Naive thymus-derived CD4-positive, alpha-beta T cell (primary cell): ENCODE data around the gene DISP3. TPM values are rescaled to one million over a fixed set of nuclear protein-coding genes. Genes with fewer than 3 reads are reported as not detected.

Source experiments
- ATAC-seq: fragments of 150-1000 bp; cut with Tn5 transposase; 2 replicates; pipeline ENCODE4 v1.10.0; 2021; ENCODE audit warnings: mild to moderate bottlenecking, moderate library complexity
- CTCF ChIA-PET: fragments of 350-600 bp; sonication (Branson Sonifier 250); formaldehyde crosslinking; loops from one replicate; lab custom pipeline; 2021; ENCODE audit warnings: antibody characterized with exemption; lab: Charles Lee
- POLR2A ChIA-PET: fragments of 350-600 bp; sonication (Branson Sonifier 250); formaldehyde crosslinking; loops from one replicate; lab custom pipeline; 2021; ENCODE audit warnings: antibody characterized with exemption, inconsistent platforms; lab: Charles Lee
- DNase-seq, 9 donors: peaks; one replicate each; pipeline versions ENCODE4 v3.0.0 to v3.0.0-alpha.2; 2020 to 2022; ENCODE audit warnings: mixed read lengths in 1 of 9
- H3K27ac ChIP-seq: one replicate; pipeline ENCODE4 v1.7.0; 2013; ENCODE audit warnings: mild to moderate bottlenecking, low read depth, low read length, moderate library complexity
- H3K27me3 ChIP-seq, 2 donors: one replicate each; pipeline ENCODE4 v1.7.0; 2013; ENCODE audit warnings: low read length in 2 of 2, mild to moderate bottlenecking in 2 of 2, moderate library complexity in 2 of 2; ENCODE audit not compliant: control insufficient read depth in 2 of 2, insufficient read depth in 2 of 2
- H3K36me3 ChIP-seq, 3 experiments: 1 replicate in 2 of 3; 2 replicates in 1 of 3; pipeline ENCODE4 v1.7.0; 2013; ENCODE audit warnings: low read length in 3 of 3, mild to moderate bottlenecking in 3 of 3, moderate library complexity in 1 of 3; ENCODE audit not compliant: insufficient read depth in 3 of 3, control insufficient read depth in 2 of 3
- H3K4me1 ChIP-seq, 2 donors: one replicate each; pipeline ENCODE4 v1.7.0; 2013; ENCODE audit warnings: low read length in 2 of 2, mild to moderate bottlenecking in 2 of 2, moderate library complexity in 1 of 2; ENCODE audit not compliant: control insufficient read depth in 2 of 2, insufficient read depth in 2 of 2
- H3K4me3 ChIP-seq: 2 replicates; pipeline ENCODE4 v1.7.0; 2013; ENCODE audit warnings: mild to moderate bottlenecking, low read length
- H3K9me3 ChIP-seq, 3 experiments: 1 replicate in 2 of 3; 2 replicates in 1 of 3; pipeline ENCODE4 v1.7.0; 2013; ENCODE audit warnings: low read length in 3 of 3; ENCODE audit not compliant: control insufficient read depth in 2 of 3
- H3K27ac Mint-ChIP-seq, 9 donors: one replicate each; pipeline ENCODE4 v1.8.0; 2020 to 2022; ENCODE audit warnings: mixed read lengths in 9 of 9, mild to moderate bottlenecking in 8 of 9, moderate library complexity in 5 of 9, inconsistent platforms in 2 of 9
- H3K27me3 Mint-ChIP-seq, 5 donors: one replicate each; pipeline ENCODE4 v1.8.0; 2021 to 2022; ENCODE audit warnings: mixed read lengths in 5 of 5, mild to moderate bottlenecking in 1 of 5
- H3K36me3 Mint-ChIP-seq, 5 donors: one replicate each; pipeline ENCODE4 v1.8.0; 2020 to 2022; ENCODE audit warnings: mixed read lengths in 5 of 5, mild to moderate bottlenecking in 3 of 5, inconsistent platforms in 1 of 5
- H3K4me1 Mint-ChIP-seq, 7 donors: one replicate each; pipeline ENCODE4 v1.8.0; 2020 to 2022; ENCODE audit warnings: mixed read lengths in 7 of 7, mild to moderate bottlenecking in 3 of 7, inconsistent platforms in 1 of 7
- H3K4me3 Mint-ChIP-seq, 10 donors: one replicate each; pipeline ENCODE4 v1.8.0; 2020 to 2022; ENCODE audit warnings: mild to moderate bottlenecking in 10 of 10, mixed read lengths in 10 of 10, moderate library complexity in 6 of 10, inconsistent platforms in 2 of 10
- H3K9me3 Mint-ChIP-seq, 11 donors: one replicate each; pipeline ENCODE4 v1.8.0; 2020 to 2022; ENCODE audit warnings: mixed read lengths in 11 of 11, mild to moderate bottlenecking in 4 of 11, inconsistent platforms in 1 of 11, moderate library complexity in 1 of 11
- intact Hi-C, 2 donors: fragments of 100-400 bp; cut with micrococcal nuclease; formaldehyde crosslinking; loops; one replicate each; pipeline ENCODE4 v1.15.1; 2023
- polyA plus RNA-seq, 2 donors: library from polyadenylated mRNA; unstranded; fragments of 300-500 nt; fragmentation: Illumina TruSeq; gene quantifications; one replicate each; pipeline ENCODE4 v1.2.3, GENCODE V29; 2021
- total RNA-seq, 6 experiments: library from RNA in 5 of 6; stranded (reverse) in 5 of 6; gene quantifications; 1 replicate in 5 of 6; 2 replicates in 1 of 6; pipeline ENCODE4 v1.2.3 and lab custom pipeline; 2021 to 2026

The DISP3 gene
- total and polyA plus RNA-seq, 7 experiments from 2014 or later, result 0.14 to 0.95 (median 0.46) TPM

DNA sequence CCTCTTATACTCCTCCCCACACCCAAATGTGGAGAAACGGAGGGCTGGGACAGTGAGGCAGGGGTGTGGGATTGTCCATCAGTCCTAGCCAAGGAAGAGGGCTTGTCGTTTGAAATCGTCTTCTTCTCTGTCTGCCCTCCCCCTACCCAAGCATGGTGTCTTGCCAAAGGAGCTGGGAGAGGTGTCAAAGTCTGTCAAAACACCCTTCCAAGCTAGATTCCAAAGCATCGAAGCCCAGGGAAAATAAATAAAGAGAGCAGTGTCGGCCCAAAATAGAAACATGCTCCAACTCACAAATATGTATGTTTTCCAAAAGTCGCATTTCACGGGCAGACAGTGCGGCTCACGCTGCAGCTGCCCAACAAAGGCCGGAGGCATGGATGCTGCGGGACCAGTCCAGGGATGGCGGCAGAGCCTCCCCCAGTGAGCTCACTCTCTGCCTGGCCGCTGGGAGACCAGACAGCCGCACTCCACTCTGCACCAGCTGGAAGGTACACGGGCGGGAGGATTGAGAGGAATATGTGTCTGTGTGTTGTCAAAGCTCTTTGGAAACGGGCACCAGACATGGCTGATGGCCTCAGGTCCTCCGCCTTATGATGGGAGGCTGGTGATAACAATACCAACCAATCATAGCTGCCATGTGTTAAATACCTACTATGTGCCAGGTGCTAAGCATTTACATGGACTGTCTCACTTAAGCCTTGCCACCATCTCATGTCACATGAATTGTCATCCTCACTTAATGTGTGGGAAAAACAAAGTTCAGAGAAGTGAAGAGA is 3.9 kb downstream of the DISP3 start:
- H3K4me3 Mint-ChIP-seq, result no peak overlapping the region
- H3K36me3 Mint-ChIP-seq, result peaks cover 0 to 5% (median 0%) of the 10 kb centered on the region in 5 donors
- ChIA-PET POLR2A (no interaction called here), CTCF (no interaction called here)
- Histone ChIP-seq H3K27ac (no peak overlapping the region), H3K4me3 (no peak overlapping the region), H3K27me3 (peaks cover 0 to 4% of the 10 kb centered on the region in 2 donors), H3K9me3 (no peaks in the 10 kb centered on the region), H3K36me3 (no peaks in the 10 kb centered on the region), H3K4me1 (peaks cover 0 to 4% of the 10 kb centered on the region in 2 donors)
- H3K27me3 Mint-ChIP-seq, result peaks cover 31 to 55% (median 34%) of the 10 kb centered on the region in 5 donors
- peaks cover 0 to 7% (median 0%) of the 10 kb centered on the region in 11 donors for H3K9me3 Mint-ChIP-seq
- no peak overlapping the region for H3K27ac Mint-ChIP-seq
- ATAC-seq (no peak), DNase-seq (no peak)
- intact Hi-C loops, result no loop called here
- peaks cover 4 to 15% (median 13%) of the 10 kb centered on the region in 7 donors for H3K4me1 Mint-ChIP-seq

DNA sequence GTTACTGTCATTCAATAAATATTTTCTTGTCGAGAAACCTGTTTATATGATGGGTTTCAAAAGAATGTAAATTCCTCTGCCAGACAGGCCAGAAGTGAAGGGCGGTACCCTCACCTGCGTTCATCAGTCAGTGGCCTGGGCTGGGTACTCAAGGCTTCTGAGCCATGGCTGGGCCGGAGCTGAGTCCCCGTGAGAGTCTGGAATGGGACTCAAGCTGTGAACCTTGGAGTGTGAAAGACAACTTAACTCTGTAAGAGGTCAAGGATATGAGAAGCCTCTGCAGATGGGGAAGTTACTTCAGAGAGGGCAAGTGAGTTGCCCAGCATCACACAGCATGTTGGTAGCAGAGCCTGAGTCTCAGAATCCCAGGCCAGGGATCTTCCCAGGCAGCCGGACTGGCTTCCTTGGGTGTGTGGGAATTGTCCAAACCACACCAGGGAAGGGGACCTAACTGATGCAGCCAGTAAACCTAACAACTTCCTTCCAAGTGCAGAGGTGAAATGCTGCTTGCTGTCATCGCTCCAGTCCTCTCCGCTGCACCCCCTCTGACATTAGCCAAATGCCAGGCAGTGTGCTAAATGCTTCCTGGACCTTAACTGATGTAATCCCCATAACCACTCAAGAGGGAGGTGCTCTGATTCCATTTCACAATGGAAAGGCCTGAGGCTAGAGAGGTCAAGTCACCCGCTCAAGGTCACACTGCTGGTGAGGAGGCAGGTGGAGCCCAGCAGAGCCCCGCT is 4.8 kb downstream of the DISP3 start:
- Histone ChIP-seq H3K27me3 (peaks cover 0 to 4% of the 10 kb centered on the region in 2 donors), H3K27ac (no peak overlapping the region), H3K4me1 (no peaks in the 10 kb centered on the region), H3K4me3 (no peak overlapping the region), H3K36me3 (no peaks in the 10 kb centered on the region), H3K9me3 (no peaks in the 10 kb centered on the region)
- no peak for ATAC-seq
- Mint-ChIP-seq H3K36me3 (peaks cover 0 to 5% (median 0%) of the 10 kb centered on the region in 5 donors), H3K4me3 (no peak overlapping the region), H3K27me3 (peaks cover 27 to 52% (median 28%) of the 10 kb centered on the region in 5 donors), H3K4me1 (peaks cover 4 to 14% (median 12%) of the 10 kb centered on the region in 7 donors), H3K27ac (no peak overlapping the region), H3K9me3 (peaks cover 0 to 7% (median 0%) of the 10 kb centered on the region in 11 donors)
- CTCF ChIA-PET, result no interaction called here
- no peak for DNase-seq
- POLR2A ChIA-PET, result no interaction called here
- intact Hi-C loops, result no loop called here

DNA sequence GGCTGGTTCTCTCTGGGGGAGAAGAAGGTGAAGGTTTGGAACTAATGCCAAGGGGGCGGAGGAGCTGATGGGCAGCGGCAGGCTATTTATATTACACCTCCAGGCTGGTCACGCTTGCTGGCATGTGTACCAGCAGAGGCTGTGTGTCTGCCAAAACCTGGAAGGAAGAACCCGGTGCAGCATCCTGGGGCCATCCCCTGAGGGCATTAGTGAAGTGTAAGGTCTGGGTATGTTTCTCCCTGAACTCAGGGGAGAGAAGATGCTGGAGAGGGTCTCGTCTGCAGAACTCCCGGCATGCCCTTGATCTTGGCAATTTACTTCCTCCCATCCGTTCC is 5.3 kb downstream of the DISP3 start:
- H3K27me3 ChIP-seq, result peaks cover 0 to 4% of the 10 kb centered on the region in 2 donors
- no peak overlapping the region for H3K4me3 ChIP-seq
- Mint-ChIP-seq H3K4me1 (peaks cover 4 to 14% (median 12%) of the 10 kb centered on the region in 7 donors), H3K36me3 (peaks cover 0 to 5% (median 0%) of the 10 kb centered on the region in 5 donors), H3K27ac (no peak overlapping the region), H3K9me3 (peaks cover 0 to 7% (median 0%) of the 10 kb centered on the region in 11 donors), H3K27me3 (peaks cover 27 to 52% (median 28%) of the 10 kb centered on the region in 5 donors), H3K4me3 (no peak overlapping the region)
- intact Hi-C loops, result no loop called here
- no peak overlapping the region for H3K27ac ChIP-seq
- DNase-seq, result no peak
- POLR2A ChIA-PET, result no interaction called here
- no peak for ATAC-seq
- no peaks in the 10 kb centered on the region for H3K4me1 ChIP-seq
- no peaks in the 10 kb centered on the region for H3K9me3 ChIP-seq
- no peaks in the 10 kb centered on the region for H3K36me3 ChIP-seq
- CTCF ChIA-PET, result no interaction called here

DNA sequence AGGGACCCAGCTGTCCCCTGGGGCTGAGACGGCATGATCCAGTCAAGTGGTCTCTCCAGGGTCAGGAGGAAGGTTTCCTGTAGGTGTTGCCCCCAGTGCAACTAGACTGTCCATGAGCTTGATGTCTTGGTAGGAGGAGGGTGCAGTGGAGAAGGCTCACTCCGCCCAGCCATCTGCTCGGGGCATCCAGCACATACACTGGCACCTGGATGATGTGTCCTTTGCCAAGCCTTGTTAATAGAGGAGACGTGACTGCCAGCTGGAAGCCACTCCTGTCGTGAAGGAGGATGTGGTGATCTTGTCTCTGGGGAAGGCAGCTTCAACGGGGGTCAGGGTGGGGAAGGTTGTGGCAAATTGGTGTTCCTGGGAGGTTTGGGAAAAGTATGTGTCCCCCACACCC is 6.2 kb downstream of the DISP3 start:
- no peak for DNase-seq
- ChIA-PET POLR2A (no interaction called here), CTCF (interaction anchor here (0.6 kb wide), 1 partner anchor 67 kb away, joined by 3 read pairs; no protein-coding TSS in a partner anchor)
- H3K36me3 ChIP-seq, result no peaks in the 10 kb centered on the region
- H3K36me3 Mint-ChIP-seq, result peaks cover 0 to 2% (median 0%) of the 10 kb centered on the region in 5 donors
- H3K27me3 Mint-ChIP-seq, result peaks cover 22 to 49% (median 25%) of the 10 kb centered on the region in 5 donors
- H3K4me1 Mint-ChIP-seq, result peaks cover 2 to 11% (median 10%) of the 10 kb centered on the region in 7 donors
- H3K4me3 ChIP-seq, result no peak overlapping the region
- no peak overlapping the region for H3K27ac Mint-ChIP-seq
- no peaks in the 10 kb centered on the region for H3K9me3 ChIP-seq
- H3K27ac ChIP-seq, result no peak overlapping the region
- H3K4me1 ChIP-seq, result no peaks in the 10 kb centered on the region
- H3K9me3 Mint-ChIP-seq, result peaks cover 0 to 6% (median 0%) of the 10 kb centered on the region in 11 donors
- intact Hi-C loops, result no loop called here
- H3K27me3 ChIP-seq, result peaks cover 0 to 4% of the 10 kb centered on the region in 2 donors
- ATAC-seq, result no peak
- H3K4me3 Mint-ChIP-seq, result no peak overlapping the region

DNA sequence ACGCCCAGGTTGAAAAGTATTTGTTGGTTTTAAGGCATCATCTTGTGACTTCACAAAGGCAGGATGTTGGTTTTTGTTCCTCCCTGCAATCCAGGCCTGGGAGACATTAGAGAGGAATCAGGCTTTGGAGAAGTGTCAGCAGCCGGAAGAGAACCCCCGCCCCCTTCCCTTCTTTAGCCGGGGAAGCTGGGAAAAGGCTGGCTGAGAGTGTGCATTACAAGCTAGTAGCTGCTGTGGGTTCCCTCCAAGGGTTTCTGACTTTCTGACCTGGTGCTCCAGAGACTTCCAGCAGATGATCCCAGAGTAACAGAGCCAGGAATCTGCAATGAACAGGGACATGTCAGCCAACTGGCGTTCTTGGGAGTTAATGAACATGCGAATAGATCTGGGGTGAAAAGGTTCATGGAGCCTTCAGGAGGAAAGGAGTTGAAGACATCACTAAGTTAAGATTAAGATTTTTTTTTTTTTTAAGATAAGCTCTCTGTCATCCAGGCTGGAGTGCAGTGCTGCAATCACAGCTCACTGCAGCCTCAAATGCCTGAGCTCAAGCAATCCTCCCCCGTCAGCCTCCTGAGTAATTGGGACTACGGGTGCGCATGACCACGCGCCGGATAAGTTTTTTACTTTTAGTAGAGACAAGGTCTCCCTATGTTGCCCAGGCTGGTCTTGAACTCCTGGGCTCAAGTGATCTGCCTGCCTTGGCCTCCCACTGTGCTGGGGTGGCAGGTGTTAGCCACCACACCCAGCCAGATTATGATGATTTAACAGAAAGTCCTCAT is 7.5 kb downstream of the DISP3 start:
- H3K9me3 ChIP-seq, result no peaks in the 10 kb centered on the region
- Mint-ChIP-seq H3K9me3 (peaks cover 0 to 2% (median 0%) of the 10 kb centered on the region in 11 donors), H3K4me1 (peaks cover 0 to 2% (median 0%) of the 10 kb centered on the region in 7 donors), H3K36me3 (no peaks in the 10 kb centered on the region), H3K27ac (no peak overlapping the region), H3K27me3 (peaks cover 12 to 36% (median 13%) of the 10 kb centered on the region in 5 donors), H3K4me3 (no peak overlapping the region)
- ChIA-PET CTCF (interaction anchor here (0.7 kb wide), 1 partner anchor 29 kb away, joined by 3 read pairs; no protein-coding TSS in a partner anchor), POLR2A (no interaction called here)
- H3K27ac ChIP-seq, result no peak overlapping the region
- DNase-seq (no peak), ATAC-seq (no peak)
- H3K4me3 ChIP-seq, result no peak overlapping the region
- no peaks in the 10 kb centered on the region for H3K36me3 ChIP-seq
- intact Hi-C loops, result no loop called here
- peaks cover 0 to 4% of the 10 kb centered on the region in 2 donors for H3K27me3 ChIP-seq
- no peaks in the 10 kb centered on the region for H3K4me1 ChIP-seq

DNA sequence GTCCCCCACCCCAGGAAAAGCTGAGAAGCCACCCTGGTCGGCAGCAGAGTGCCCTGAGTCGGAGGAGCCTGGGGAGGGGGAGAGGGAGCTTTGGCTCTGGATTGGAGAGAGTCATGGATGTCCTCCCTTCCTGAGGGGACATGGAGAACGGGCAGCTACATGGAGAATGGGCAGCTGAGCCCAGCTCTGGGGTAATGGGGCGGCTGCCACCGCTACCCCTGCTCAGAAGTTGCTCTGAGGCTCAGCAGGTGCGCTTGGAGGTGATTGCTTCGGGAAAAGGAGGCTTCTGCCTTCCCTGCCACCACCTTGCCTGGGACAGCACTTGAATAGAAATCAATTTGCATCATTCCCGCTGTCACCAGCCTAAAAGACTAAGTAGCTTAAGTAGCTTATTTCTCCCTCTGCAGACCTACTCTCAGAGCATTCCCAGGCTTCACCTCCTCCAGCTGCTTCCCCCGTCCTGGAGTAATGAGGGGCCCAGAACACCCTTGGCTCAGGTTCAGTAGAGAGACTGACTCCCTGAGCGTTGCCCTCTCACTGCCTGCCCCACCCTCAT is 8.3 kb downstream of the DISP3 start:
- no peak for ATAC-seq
- Mint-ChIP-seq H3K27ac (no peak overlapping the region), H3K4me3 (no peak overlapping the region), H3K36me3 (no peaks in the 10 kb centered on the region), H3K27me3 (peaks cover 4 to 28% (median 5%) of the 10 kb centered on the region in 5 donors), H3K4me1 (peaks cover 0 to 2% (median 0%) of the 10 kb centered on the region in 7 donors), H3K9me3 (peaks cover 0 to 2% (median 0%) of the 10 kb centered on the region in 11 donors)
- H3K4me3 ChIP-seq, result no peak overlapping the region
- peaks cover 0 to 2% of the 10 kb centered on the region in 2 donors for H3K27me3 ChIP-seq
- H3K4me1 ChIP-seq, result no peaks in the 10 kb centered on the region
- intact Hi-C loops, result no loop called here
- ChIA-PET CTCF (interaction anchor here (0.7 kb wide), 1 partner anchor 30 kb away, joined by 3 read pairs; no protein-coding TSS in a partner anchor), POLR2A (no interaction called here)
- H3K9me3 ChIP-seq, result no peaks in the 10 kb centered on the region
- H3K27ac ChIP-seq, result no peak overlapping the region
- no peak for DNase-seq
- H3K36me3 ChIP-seq, result no peaks in the 10 kb centered on the region
